Left ventricle myocardium superior (tissue), 1 donor: ENCODE data around the gene PTPRG. TPM values are rescaled to one million over a fixed set of nuclear protein-coding genes. Genes with fewer than 3 reads are reported as not detected.

Source experiments
- ATAC-seq: fragments of 200-7000 bp; cut with Tn5 transposase; one replicate; pipeline ENCODE4 v1.9.1; 2020; ENCODE audit warnings: mild to moderate bottlenecking, moderate library complexity
- DNase-seq: peaks from one replicate; pipeline ENCODE4 v3.0.0-alpha.2; 2020
- intact Hi-C: fragments of 100-400 bp; cut with micrococcal nuclease; formaldehyde crosslinking; loops from one replicate; pipeline ENCODE4 v1.11.0; 2022
- total RNA-seq: library from RNA; stranded (reverse); fragmentation: NEBNext Ultra II Directional; extraction: Animal tissue kit (Norgen Biotek cat#: 25700); gene quantifications from one replicate; pipeline ENCODE4 v1.2.1, GENCODE V29; 2021
- donor health status: DM: no; HTN: yes; CAD: no; lungs with severe emphysema.

The PTPRG gene
- total RNA-seq, 1 donor from 2014 or later = 30.4 TPM

GRCh38 chr3:62144482-62144881, 583.1 kb downstream of the PTPRG start:
- DNase-seq = no peak
- intact Hi-C loops = no loop called here
- ATAC-seq = peak; percentile 56

GRCh38 chr3:62145086-62145757, 583.9 kb downstream of the PTPRG start:
- ATAC-seq (no peak), DNase-seq (no peak)
- intact Hi-C loops = no loop called here

- no peak for DNase-seq
- peak; percentile 23 for ATAC-seq
- intact Hi-C loops = no loop called here
Observed at GRCh38 chr3:62149539-62149938, 588.2 kb downstream of the PTPRG start.

DNA sequence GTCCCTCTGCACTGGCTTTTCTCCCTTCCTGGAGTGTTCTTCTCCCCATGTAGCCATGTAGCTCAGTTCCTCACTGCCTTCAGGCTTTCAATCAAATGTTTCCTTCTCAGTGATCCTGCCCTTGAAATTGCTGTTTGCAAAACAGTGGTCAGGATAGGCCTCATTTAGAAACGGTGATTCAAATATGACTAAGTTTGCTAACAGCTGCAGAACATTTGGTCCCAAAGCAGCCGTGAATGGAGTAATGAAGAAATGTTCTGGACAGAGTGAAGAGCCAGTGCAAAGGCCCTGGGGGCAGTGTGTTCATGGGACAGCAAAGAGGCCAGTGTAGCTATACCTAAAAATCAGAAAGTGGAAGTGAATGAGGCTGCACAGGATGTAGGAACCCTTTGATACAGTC, 588.6 kb downstream of the PTPRG start:
- DNase-seq = no peak
- intact Hi-C loops = no loop called here
- peak; percentile 45 for ATAC-seq

DNA sequence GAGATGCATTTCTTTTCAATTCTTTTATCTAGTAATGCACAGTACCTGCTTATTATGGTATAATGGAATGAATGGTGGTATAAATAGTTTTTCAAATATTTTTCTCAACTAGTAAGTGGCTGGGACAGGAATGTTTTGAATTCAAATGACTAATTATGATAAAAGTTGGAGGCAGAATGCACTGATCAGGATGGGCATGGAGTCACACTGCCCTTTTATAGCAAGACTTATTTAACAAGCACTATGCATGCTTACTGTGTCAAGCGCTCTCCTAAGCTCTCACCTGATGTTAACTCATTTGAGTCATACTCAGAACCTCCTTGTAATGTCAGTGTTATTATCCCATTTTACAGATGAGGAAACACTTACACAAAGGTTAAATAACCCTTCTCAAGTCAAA, 590.2 kb downstream of the PTPRG start:
- no peak for DNase-seq
- intact Hi-C loops = no loop called here
- ATAC-seq = no peak

DNA sequence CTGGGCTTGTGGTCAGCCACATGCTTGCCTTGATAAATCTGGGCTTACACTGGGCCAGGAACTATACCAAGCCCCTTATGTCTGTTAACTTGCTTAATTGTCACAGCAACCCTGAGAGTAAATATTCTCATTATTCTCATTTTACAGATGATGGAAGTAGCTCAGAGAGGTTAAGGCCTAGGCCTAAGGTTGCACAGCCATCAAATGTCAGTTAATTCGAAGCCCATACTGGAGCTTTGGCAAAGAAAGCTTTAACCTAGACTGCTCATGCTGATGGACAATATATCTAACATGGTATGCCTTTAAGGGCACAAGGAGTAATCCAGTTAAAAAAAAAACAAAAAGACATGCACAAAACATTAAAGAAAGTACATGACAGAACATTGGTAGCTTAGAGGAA, 591.9 kb downstream of the PTPRG start:
- ATAC-seq = no peak
- no peak for DNase-seq
- intact Hi-C loops = no loop called here

GRCh38 chr3:62154457-62155148, 593.2 kb downstream of the PTPRG start:
- ATAC-seq = peak; percentile 61
- intact Hi-C loops = no loop called here
- peak; percentile 41 for DNase-seq

DNA sequence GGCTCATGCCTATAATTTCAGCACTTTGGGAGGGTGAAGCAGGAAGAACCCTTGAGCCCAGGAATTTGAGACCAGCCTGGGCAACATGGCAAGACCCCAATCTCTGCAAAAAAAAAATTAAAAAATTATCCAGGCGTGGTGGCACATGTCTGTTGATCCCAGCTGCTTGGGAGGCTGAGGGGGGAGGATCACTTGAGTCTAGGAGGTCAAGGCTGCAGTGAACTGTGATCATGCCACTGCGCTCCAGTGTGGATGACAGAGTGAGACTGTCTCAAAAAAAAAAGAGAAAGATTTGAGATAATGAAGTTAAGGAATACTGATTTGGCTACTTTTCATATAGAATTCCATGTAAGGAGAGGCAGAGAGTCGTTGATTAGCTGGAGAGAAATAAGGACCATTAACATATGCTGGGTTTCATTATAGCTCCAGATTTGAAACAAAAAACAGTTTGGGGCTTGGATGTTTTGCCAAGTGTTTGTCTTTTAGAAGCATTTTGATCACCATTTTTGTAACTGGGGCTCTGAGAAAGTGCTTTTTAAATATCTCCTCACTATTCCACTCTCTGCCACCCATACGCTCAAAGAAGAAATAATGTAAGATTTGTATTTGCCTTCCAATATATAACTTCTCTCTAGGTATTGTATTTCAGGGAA, 597.8 kb downstream of the PTPRG start:
- intact Hi-C loops = no loop called here
- DNase-seq (no peak), ATAC-seq (no peak)

DNA sequence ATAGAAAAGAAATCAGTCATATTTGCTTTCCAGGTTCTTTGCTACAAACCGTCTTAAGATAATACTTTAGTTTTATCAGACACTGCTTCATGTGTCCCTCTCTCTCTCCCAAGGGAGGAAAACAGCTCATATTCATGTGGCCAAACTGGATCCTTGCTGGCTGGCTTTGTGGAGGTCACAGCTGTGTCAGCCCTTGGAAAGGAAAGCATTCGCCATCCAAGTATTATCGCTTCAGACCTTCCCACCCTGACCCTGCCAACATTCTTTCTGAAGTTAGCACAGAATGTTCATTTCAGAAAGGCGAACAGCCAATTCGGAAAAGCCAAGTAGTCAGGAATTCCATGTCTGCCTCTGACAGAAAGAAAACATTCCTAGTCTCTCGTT, 598.3 kb downstream of the PTPRG start:
- peak; percentile 95 for ATAC-seq
- peak; percentile 77 for DNase-seq
- intact Hi-C loops = no loop called here

DNA sequence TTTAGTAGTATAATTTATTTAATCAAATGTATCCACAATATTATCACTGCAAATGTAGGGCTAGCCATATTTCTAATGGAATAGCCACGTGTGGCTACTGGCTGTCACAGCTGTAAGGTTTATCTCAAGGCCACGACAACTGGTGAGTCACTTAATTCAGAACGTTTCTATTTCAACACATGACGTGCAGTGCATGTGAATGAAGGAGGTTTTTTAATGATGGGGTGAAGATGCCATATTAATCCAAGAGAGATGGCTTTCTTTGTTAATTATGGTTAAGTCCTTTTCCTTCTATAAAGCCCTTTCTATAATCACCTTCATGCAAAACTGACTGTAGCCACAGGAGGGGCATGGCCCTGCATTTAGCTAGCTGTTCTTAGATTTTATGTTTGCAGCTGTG, 600.0 kb downstream of the PTPRG start:
- DNase-seq = no peak
- peak; percentile 68 for ATAC-seq
- intact Hi-C loops = no loop called here

GRCh38 chr3:62164196-62164595, 602.8 kb downstream of the PTPRG start:
- intact Hi-C loops = no loop called here
- ATAC-seq (no peak), DNase-seq (no peak)

DNA sequence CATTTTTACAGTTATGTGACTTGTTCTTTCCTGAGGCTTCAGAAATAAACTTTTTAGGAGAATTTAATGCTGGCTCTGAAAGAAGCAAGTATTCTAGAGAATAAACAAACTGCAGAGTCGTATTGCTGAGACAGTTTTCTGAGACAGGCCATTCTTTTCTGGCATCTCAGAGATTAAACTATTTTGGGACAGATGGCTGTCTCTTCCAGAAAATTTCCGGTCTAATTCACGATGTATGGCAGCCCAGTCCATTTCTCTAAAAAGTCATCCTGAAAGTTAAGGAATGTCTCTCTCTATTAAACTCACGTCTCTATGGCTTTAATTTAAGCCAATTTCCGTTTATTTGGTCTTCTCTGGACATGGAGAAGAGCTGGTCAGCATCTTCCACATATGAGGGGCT, 603.4 kb downstream of the PTPRG start:
- DNase-seq (no peak), ATAC-seq (no peak)
- intact Hi-C loops = no loop called here

DNA sequence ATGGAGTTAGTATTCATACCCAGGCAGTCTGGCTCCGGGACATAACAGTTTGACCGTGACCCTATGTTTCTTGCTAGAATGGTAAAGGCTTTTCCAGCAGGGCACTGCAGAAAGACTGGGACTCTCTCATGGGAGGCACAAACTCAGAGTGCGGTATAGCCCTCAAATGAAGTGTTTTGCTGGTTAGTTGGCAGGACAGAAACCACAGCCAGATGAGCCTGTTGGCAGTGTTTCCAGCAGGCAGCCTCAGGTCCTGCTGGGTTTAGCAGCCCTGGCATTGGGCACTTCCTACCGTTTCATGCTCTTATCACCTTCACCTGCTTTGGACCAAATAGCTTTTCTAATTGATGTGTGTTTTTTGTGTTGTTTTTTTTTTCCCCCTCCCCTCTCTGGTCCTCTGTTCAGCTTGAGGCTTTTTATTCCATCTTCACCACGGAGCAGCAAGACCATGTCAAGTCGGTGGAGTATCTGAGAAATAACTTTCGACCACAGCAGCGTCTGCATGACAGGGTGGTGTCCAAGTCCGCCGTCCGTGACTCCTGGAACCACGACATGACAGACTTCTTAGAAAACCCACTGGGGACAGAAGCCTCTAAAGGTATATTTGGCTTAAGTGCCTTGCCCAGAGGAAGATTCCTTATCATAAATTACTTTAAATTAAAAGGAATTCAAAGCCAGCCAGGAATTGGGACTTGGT, 606.3 kb downstream of the PTPRG start:
- intact Hi-C loops = no loop called here
- ATAC-seq = peak; percentile 76
- DNase-seq = peak; percentile 47

DNA sequence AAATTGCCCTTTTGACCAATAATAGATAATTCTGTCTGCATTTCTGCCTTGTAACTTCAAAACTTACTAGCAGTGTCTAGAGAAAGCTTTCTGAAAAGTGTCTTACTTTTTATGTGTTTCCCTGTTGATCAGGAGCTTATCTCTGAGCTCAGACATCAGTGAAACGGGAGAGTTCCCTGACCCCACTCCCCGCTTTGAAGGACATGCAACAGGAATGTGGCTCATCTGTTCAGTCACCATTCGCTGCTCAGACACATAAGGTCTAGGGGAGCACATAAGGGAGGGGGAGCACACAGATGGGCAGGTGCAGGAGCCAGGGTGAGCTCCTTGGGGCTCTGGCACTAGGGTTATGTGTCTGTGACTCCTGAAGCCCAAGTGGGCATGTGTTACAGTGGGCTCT, 607.0 kb downstream of the PTPRG start:
- no peak for DNase-seq
- intact Hi-C loops = no loop called here
- ATAC-seq = no peak

DNA sequence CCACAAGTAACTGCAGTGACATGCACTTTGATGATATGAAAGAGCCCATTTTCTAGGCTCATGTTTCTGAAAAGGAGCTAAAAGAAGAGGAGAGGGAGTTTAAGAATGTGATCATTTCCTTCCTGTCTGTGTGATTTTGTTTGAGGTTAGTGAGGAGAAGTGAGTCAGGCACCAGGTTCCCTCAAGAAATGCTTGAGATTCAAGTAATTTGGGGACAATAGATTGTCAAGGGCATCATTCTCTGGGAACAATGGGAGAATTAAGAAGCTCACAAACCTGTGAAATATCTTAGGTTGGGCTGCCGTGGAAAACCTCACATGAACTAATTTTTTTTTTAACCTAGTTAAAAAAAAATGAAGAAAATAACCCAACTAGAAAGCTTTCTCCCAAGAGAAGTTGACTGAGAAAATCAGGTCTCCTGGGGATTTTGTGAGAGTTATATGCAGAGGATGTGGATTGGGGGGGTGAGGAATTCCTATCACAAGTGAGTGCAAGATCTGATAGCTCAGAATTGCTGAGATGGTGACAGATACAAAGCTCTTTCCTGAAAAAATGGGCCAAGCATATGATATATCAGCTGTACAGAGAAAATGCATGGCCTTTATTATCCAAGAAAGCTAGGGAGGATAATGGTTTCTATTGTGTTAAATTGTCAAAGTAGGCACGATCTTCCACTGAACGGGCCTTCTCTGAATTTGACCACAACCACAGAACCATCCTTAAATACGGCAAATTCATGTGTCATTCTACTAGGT, 608.7 kb downstream of the PTPRG start:
- DNase-seq = no peak
- intact Hi-C loops = no loop called here
- ATAC-seq = no peak

GRCh38 chr3:62171789-62172188, 610.4 kb downstream of the PTPRG start:
- intact Hi-C loops = no loop called here
- ATAC-seq (no peak), DNase-seq (no peak)

GRCh38 chr3:62172199-62172598, 610.8 kb downstream of the PTPRG start:
- DNase-seq (no peak), ATAC-seq (no peak)
- intact Hi-C loops = no loop called here

DNA sequence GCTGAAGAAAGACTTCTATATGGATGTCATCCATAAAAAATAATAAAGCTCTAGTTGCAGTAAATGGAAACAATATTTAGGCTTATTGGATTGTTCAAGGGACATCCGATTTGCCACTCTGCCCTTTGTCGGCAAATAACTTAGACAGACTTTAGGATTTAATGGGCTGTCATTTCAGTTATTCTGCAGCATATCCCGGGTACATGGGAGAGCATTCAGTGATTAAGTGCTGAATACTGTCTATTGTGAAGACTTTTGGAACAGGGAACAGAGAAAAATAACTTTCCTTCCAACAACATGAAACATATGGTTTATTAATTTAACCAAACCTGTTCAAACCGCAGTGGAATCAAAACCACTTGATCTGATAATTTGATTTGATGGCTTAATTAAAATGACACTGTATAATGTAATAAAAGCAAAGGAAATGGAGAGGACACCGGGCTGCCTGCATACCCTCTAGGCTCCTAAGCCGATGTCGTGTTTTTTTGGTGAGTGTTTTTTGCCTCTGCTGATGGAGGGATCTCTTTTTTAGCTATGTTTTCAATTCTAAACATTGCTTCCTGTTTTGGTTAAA, 612.7 kb downstream of the PTPRG start:
- ATAC-seq = no peak
- intact Hi-C loops = no loop called here
- DNase-seq = no peak

- intact Hi-C loops = no loop called here
- ATAC-seq = no peak
- DNase-seq = no peak
Observed at GRCh38 chr3:62175161-62175560, 613.8 kb downstream of the PTPRG start.
